NAMALWA (cell line): Measurements from ENCODE around the gene CBLL2.
A peak's percentile ranks its signal among the peaks of the same experiment; 100 is the strongest.
"Not testable (repeated sequence)": the region's sequence is repeated elsewhere in the genome, so short reads cannot be mapped to it uniquely, and the experiment has no call there.

Source experiments
- DNase-seq: peaks from one replicate; pipeline ENCODE4 v3.0.0-alpha.2; 2015; ENCODE audit warnings: low spot score

Gene CBLL2

GRCh38 chrX:22272613-22273012 is at the start of gene CBLL2:
Gene CBLL2 (plus strand): TSS chrX:22272913. CDS start chrX:22272992, 79 bp downstream.
- no peak for DNase-seq

- DNase-seq, result no peak
These were observed 38.3 kb upstream of the CBLL2 start for GRCh38 chrX:22234380-22234779.

- DNase-seq, result no peak
These were observed 35.2 kb upstream of the CBLL2 start for GRCh38 chrX:22237479-22237878.

DNA sequence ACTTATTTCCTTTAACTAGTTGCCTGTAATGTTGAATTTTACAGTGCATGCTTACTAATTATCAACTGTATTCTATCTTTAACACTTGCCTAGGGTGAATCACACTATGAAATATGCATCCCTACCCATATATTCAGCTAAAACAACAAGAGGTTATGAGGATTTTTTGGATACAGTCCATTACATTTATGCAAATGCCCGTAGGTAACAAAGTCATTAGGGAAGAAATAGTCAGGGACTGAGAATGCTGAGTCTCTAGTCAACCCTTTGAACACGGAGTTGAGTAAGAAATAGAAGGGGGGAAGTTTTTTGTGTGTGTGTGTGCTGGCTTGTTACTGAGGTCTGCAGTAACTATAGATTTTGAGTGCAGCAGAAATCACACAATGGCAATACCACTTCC is 26.1 kb upstream of the CBLL2 start:
- DNase-seq, result no peak

- DNase-seq, result no peak
These were observed 25.5 kb upstream of the CBLL2 start for GRCh38 chrX:22247169-22247568.

GRCh38 chrX:22248401-22248800 is 24.3 kb upstream of the CBLL2 start:
- no peak for DNase-seq

DNA sequence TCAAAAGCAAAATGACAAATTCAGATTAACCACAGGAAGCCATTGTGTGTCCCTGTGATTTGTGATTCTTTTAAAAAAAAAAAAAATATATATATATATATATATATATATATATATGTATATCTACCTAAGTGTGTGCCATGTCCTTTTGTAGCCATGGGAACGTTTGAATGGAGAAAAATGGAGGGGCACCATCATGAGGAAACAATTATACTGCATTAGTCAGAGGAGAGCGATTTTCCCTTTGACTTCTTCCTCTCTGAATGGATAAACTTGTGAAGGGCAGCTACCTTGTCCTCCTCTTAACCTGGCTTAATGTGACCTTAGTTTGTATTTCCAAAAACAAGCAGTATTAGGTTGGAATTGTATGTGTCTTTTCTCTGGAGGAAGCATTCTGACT is 23.3 kb upstream of the CBLL2 start:
- DNase-seq, result no peak

GRCh38 chrX:22268706-22269105 is 4.0 kb upstream of the CBLL2 start:
- DNase-seq, result no peak

- no peak for DNase-seq
These were observed 1.1 kb downstream of the CBLL2 start for GRCh38 chrX:22273714-22274317.

DNA sequence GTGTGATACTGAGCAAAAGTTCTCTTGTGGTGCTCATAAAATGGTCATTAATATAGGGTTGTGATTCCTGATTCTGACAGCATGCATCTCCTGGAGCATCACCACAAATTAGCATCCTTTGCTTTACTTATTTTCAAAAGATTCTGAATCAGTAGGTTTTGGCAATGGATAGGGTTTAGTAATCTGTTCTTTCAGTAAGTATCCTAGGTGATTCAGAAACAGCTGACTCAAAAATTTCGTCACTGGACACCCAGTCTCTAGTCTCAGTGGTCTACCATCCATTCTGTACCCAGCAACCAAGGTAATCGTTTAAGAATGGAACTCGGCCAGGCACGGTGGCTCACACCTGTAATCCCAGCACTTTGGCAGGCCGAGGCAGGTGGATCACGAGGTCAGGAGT is 4.1 kb downstream of the CBLL2 start:
- DNase-seq, result no peak

GRCh38 chrX:22278375-22278774 is 5.7 kb downstream of the CBLL2 start:
- no peak for DNase-seq

DNA sequence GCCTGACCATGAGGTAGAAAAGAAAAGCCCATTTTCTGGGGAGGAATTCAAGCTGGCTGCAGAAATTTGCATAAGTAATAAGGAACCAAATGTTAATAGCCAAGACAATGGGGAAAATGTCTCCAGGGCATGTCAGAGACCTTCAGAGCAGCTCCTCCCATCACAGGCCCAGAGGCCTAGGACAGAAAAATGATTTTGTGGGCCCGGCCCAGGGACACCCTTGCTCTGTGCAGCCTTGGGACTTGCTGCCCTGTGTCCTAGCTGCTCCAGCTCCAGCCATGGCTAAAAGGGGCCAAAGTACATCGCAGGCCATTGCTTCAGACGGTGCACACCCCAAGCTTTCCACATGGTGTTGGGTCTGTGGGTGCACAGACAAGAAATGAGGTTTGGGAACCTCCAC is 16.5 kb downstream of the CBLL2 start:
- not testable (repeated sequence) for DNase-seq

- DNase-seq, result no peak
These were observed 24.2 kb downstream of the CBLL2 start for GRCh38 chrX:22296871-22297270.

GRCh38 chrX:22300130-22300529 is 27.4 kb downstream of the CBLL2 start:
- peak; percentile 1 for DNase-seq

- DNase-seq, result no peak
These were observed 38.1 kb downstream of the CBLL2 start for GRCh38 chrX:22310779-22311178.

DNA sequence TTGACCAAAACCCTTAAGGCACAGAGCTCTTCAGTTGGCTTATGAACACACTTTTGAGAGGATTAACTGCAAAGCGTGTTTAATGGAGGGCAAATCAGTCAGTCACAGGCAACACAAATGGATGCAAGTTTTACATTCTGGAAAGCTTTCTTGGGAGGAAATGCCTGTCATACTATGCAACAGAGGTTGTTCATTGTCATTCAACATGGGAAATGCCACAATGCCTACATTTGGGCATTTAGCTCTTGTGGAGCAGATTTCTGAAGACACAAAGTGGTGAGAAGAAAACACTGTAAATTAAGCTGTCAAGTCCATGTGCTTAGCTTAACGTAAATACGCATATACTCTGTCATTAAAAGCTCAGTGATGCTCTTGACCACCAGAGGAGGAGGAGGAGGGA is 41.1 kb downstream of the CBLL2 start:
- no peak for DNase-seq

DNA sequence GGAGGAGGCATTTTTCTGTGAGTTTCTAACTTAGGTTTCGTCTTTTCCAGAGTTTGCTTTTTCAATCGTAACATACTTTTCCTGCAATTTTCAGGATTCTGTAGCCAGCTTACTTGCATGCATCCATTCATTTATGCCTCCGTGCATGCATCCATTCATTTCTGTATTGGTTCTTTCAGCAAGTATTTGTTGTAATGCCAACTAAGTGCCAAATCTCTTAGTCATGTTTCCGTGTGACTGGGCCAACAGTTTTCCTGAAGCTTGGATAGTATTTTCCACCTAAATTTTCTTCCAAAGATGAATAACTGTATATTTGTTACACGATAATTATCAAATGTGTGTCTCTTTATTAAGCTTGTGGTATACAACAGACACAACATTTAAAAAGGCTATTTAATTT is 41.5 kb downstream of the CBLL2 start:
- no peak for DNase-seq

- DNase-seq, result no peak
These were observed 42.0 kb downstream of the CBLL2 start for GRCh38 chrX:22314692-22315091.

GRCh38 chrX:22315151-22315550 is 42.4 kb downstream of the CBLL2 start:
- DNase-seq, result no peak

DNA sequence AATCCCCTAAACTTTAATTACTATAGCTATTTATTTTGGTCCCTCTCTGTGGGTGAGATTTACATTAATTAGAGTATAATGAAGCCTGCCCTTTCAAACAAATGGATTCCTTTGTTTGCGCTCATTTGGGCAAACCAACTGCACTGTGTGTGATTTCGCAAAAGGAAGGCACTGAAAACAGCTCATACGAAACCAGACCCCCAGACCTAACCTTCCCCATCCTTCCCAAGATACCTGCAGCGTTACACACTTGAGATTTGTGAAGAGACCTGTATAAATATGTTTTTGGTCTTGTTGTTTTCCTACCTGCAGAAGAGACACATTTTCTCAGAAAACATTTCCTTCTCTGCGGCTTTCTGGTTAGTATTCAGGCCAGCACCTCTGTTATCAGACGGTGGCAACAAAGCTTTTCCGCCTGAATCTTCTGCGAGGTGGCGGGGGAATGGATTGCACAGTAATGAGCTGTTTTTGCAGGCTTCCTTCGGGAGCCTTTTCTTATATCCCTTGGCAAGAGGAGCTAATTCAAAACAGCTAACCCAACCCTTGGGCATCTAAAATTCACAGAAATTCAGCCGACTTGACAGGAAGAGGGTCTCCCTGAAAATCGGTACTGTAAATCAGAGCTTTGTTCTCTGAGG is 47.6 kb downstream of the CBLL2 start:
- DNase-seq, result no peak

DNA sequence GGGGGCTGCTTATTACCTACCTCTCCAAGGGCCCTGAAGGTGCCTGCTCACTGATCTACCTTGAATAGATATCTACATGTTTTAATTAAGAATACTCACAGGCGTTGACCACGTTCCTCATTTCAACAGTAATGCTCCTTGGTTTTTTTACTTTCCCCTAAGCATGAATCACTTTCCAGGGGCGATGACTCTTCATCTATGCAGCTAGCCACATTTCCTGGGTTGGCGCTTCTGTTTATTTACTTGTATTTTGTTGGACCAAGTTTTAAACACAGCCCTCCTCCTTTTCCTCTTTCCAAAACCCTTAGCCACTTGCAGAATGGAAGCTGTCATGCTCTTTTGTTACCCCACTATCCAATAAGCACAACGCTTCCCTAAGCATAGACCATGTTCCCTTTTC is 50.8 kb downstream of the CBLL2 start:
- no peak for DNase-seq
